Fibroblast of lung (primary cell): Measurements from ENCODE around the gene CTDP1. TPM values are rescaled to one million over a fixed set of nuclear protein-coding genes. Genes with fewer than 3 reads are reported as not detected.

Source experiments
- DNase-seq, 2 donors: peaks; one replicate each; pipeline versions ENCODE4 v3.0.0 to v3.0.0-alpha.2; 2010; ENCODE audit warnings: low read depth in 2 of 2
- H2AFZ ChIP-seq: 2 replicates; pipeline ENCODE4 v1.5.1; 2012; ENCODE audit warnings: low read length, control low read depth, inconsistent platforms
- H3K27ac ChIP-seq: 2 replicates; pipeline ENCODE4 v1.5.1; 2011; ENCODE audit warnings: low read length, control low read depth; ENCODE audit not compliant: insufficient read depth
- H3K27me3 ChIP-seq: 2 replicates; pipeline ENCODE4 v1.5.1; 2011; ENCODE audit warnings: mild to moderate bottlenecking, low read length; ENCODE audit not compliant: control insufficient read depth, insufficient read depth
- H3K36me3 ChIP-seq: 2 replicates; pipeline ENCODE4 v1.5.1; 2011; ENCODE audit warnings: low read length; ENCODE audit not compliant: control insufficient read depth, insufficient read depth
- H3K4me1 ChIP-seq: 2 replicates; pipeline ENCODE4 v1.5.1; 2011; ENCODE audit warnings: low read length; ENCODE audit not compliant: control insufficient read depth, insufficient read depth; ENCODE audit errors: extremely low read depth
- H3K4me2 ChIP-seq: 2 replicates; pipeline ENCODE4 v1.5.1; 2011; ENCODE audit warnings: low read length, control low read depth; ENCODE audit not compliant: insufficient read depth; ENCODE audit errors: extremely low read depth
- H3K4me3 ChIP-seq, 4 experiments: fragments of 200-600 bp in 1 of 4; sonication (generic) in 1 of 4; replicated peaks in 1 of 4; 2 replicates each; pipeline ENCODE4 v1.5.1; 2011 to 2016; ENCODE audit warnings: low read length in 4 of 4, low read depth in 3 of 4, mild to moderate bottlenecking in 3 of 4, control low read depth in 2 of 4, inconsistent platforms in 1 of 4, mixed read lengths in 1 of 4; ENCODE audit not compliant: insufficient read depth in 1 of 4; ENCODE audit errors: control extremely low read depth in 1 of 4
- H3K79me2 ChIP-seq: 2 replicates; pipeline ENCODE4 v1.5.1; 2012; ENCODE audit warnings: mild to moderate bottlenecking, low read length, inconsistent platforms; ENCODE audit not compliant: control insufficient read depth, insufficient read depth
- H3K9ac ChIP-seq: 2 replicates; pipeline ENCODE4 v1.5.1; 2011; ENCODE audit warnings: mild to moderate bottlenecking, low read length, control low read depth; ENCODE audit not compliant: insufficient read depth
- H3K9me3 ChIP-seq: 2 replicates; pipeline ENCODE4 v1.5.1; 2012; ENCODE audit warnings: low read depth, low read length; ENCODE audit not compliant: control insufficient read depth, insufficient read depth
- H4K20me1 ChIP-seq: 2 replicates; pipeline ENCODE4 v1.5.1; 2011; ENCODE audit warnings: low read length; ENCODE audit not compliant: control insufficient read depth, insufficient read depth; ENCODE audit errors: extremely low read depth
- EZH2 ChIP-seq: IDR thresholded peaks from 2 replicates; pipeline ENCODE4 v1.5.1; 2012; ENCODE audit warnings: low read length, control low read depth, mild to moderate bottlenecking; ENCODE audit errors: missing control alignments
- polyA plus RNA-seq, 2 donors: library from polyadenylated mRNA; depleted of rRNA in 1 of 2; stranded (reverse) in 1 of 2; unstranded in 1 of 2; fragments of >200 nt; gene quantifications; 2 replicates each; pipeline ENCODE4 v1.2.1, GENCODE V29; 2011 to 2012; ENCODE audit warnings: missing spikeins in 1 of 2
- total RNA-seq: library from RNA; depleted of rRNA; stranded (reverse); fragments of >200 nt; gene quantifications from 2 replicates; pipeline ENCODE4 v1.2.1, GENCODE V29; 2014
- TF ChIP-seq, protein P1 (sequence below), 2 donors: IDR thresholded peaks in 1 of 2; conservative IDR thresholded peaks in 1 of 2; 1 replicate in 1 of 2; 2 replicates in 1 of 2; pipeline ENCODE4 v1.5.1; 2011 to 2012; ENCODE audit warnings: low read length in 2 of 2, control low read depth in 1 of 2, inconsistent platforms in 1 of 2, low read depth in 1 of 2, mild to moderate bottlenecking in 1 of 2

The CTDP1 gene
- total and polyA plus RNA-seq, 2 donors (not counting 1 experiment from before 2014, with no cell fraction given), result 6.4 to 24.8 TPM

GRCh38 chr18:79639072-79639829, 40.4 kb upstream of the CTDP1 start:
- Histone ChIP-seq H2AFZ (no peak overlapping the region), H3K27me3 (no peaks in the 10 kb centered on the region), H3K9ac (no peak overlapping the region), H3K79me2 (no peaks in the 10 kb centered on the region), H3K36me3 (no peaks in the 10 kb centered on the region), H3K4me1 (no peaks in the 10 kb centered on the region), H4K20me1 (no peaks in the 10 kb centered on the region), H3K9me3 (no peaks in the 10 kb centered on the region), H3K4me3 (no peak overlapping the region), H3K27ac (no peak overlapping the region), H3K4me2 (no peak overlapping the region)
- TF ChIP-seq, protein P1, sequence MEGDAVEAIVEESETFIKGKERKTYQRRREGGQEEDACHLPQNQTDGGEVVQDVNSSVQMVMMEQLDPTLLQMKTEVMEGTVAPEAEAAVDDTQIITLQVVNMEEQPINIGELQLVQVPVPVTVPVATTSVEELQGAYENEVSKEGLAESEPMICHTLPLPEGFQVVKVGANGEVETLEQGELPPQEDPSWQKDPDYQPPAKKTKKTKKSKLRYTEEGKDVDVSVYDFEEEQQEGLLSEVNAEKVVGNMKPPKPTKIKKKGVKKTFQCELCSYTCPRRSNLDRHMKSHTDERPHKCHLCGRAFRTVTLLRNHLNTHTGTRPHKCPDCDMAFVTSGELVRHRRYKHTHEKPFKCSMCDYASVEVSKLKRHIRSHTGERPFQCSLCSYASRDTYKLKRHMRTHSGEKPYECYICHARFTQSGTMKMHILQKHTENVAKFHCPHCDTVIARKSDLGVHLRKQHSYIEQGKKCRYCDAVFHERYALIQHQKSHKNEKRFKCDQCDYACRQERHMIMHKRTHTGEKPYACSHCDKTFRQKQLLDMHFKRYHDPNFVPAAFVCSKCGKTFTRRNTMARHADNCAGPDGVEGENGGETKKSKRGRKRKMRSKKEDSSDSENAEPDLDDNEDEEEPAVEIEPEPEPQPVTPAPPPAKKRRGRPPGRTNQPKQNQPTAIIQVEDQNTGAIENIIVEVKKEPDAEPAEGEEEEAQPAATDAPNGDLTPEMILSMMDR (conservative IDR thresholded peaks at IDR 0.05 in 1 of 2, IDR thresholded peaks at IDR 0.05 in 1 of 2; ENCODE audit: low read depth in 1 of 2, low read length in 2 of 2), result no peak
- TF ChIP-seq EZH2, result no peak
- no peak for DNase-seq

- Histone ChIP-seq H3K9ac (no peak overlapping the region), H3K27ac (no peak overlapping the region), H4K20me1 (no peaks in the 10 kb centered on the region)
Observed at GRCh38 chr18:79640064-79640672, 39.4 kb upstream of the CTDP1 start.

DNA sequence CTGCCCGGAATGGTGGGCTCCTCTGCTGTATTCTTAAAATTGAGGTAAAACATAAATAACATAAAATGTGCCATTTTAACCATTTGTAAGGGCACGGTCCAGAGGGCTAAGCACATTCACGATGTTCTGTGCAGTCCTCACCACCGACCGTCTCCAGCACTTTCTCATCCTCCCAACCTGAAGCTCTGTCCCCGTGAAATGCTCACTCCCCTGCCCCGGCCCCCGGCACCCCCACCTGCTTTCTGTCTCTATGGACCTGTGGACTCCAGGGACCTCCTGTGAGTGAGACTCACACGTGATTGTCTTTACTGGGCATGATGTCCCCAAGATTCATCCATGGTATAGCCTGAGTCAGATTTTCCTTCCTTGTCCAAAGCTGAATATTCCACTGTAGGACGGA, 38.7 kb upstream of the CTDP1 start:
- Histone ChIP-seq H3K36me3 (no peaks in the 10 kb centered on the region), H3K4me1 (no peaks in the 10 kb centered on the region), H3K9ac (no peak overlapping the region), H3K27me3 (no peaks in the 10 kb centered on the region), H3K27ac (no peak overlapping the region), H2AFZ (no peak overlapping the region), H3K79me2 (no peaks in the 10 kb centered on the region), H3K9me3 (no peaks in the 10 kb centered on the region), H4K20me1 (no peaks in the 10 kb centered on the region), H3K4me2 (no peak overlapping the region), H3K4me3 (no peak overlapping the region)
- no peak for TF ChIP-seq EZH2
- TF ChIP-seq, protein P1 (conservative IDR thresholded peaks at IDR 0.05 in 1 of 2, IDR thresholded peaks at IDR 0.05 in 1 of 2; ENCODE audit: low read depth in 1 of 2, low read length in 2 of 2), result no peak
- DNase-seq, result no peak

More at GRCh38 chr18:79640064-79640672, 39.4 kb upstream of the CTDP1 start:
- Histone ChIP-seq H3K9me3 (no peaks in the 10 kb centered on the region), H3K27me3 (no peaks in the 10 kb centered on the region), H3K4me3 (no peak overlapping the region), H3K79me2 (no peaks in the 10 kb centered on the region), H3K4me2 (no peak overlapping the region), H2AFZ (no peak overlapping the region), H3K4me1 (no peaks in the 10 kb centered on the region), H3K36me3 (no peaks in the 10 kb centered on the region)
- no peak for DNase-seq
- TF ChIP-seq, protein P1 (conservative IDR thresholded peaks at IDR 0.05 in 1 of 2, IDR thresholded peaks at IDR 0.05 in 1 of 2; ENCODE audit: low read depth in 1 of 2, low read length in 2 of 2), result no peak
- TF ChIP-seq EZH2, result no peak
